ENCODE data around the gene DAPP1.
A peak's percentile ranks its signal among the peaks of the same experiment; 100 is the strongest.

Gene DAPP1

DNA sequence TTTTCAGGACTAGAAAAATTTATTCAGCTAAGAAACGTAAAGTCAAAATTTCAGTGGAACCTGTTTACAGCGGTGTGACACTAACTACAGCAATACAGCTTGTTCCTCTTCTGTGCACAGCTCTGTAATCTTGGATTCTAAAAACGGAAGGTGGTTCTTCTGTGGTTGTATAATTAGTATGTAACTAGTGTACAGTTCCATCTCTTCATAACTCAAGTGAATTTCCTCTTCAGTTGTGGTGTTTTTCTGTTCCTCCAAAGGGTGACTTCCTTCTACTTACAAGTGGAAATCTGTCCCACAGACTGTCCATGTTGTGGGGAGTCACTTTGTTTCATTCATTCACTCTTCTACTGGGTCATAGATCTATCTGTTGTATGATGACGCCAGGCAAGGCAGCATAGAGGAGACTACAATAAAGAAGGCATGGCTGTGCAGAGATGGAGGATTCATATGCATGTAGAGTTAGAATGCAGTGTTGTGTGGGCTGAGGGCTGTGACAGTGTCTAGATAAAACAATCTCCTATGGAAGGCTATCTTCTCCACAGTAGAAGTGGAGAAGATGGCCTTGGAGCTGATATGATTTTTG is 5.4 kb downstream of the DAPP1 start:
- no peak overlapping the region for H3K4me3 ChIP-seq (replicated peaks in 1 of 2; ENCODE audit: low read depth in 2 of 2, low read length in 2 of 2)
- no peak for DNase-seq (ENCODE audit: low read depth in 2 of 2)
- TF ChIP-seq, protein P1, sequence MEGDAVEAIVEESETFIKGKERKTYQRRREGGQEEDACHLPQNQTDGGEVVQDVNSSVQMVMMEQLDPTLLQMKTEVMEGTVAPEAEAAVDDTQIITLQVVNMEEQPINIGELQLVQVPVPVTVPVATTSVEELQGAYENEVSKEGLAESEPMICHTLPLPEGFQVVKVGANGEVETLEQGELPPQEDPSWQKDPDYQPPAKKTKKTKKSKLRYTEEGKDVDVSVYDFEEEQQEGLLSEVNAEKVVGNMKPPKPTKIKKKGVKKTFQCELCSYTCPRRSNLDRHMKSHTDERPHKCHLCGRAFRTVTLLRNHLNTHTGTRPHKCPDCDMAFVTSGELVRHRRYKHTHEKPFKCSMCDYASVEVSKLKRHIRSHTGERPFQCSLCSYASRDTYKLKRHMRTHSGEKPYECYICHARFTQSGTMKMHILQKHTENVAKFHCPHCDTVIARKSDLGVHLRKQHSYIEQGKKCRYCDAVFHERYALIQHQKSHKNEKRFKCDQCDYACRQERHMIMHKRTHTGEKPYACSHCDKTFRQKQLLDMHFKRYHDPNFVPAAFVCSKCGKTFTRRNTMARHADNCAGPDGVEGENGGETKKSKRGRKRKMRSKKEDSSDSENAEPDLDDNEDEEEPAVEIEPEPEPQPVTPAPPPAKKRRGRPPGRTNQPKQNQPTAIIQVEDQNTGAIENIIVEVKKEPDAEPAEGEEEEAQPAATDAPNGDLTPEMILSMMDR (IDR thresholded peaks at IDR 0.05; ENCODE audit: low read depth, low read length), result no peak

GRCh38 chr4:99822734-99823133 is 6.1 kb downstream of the DAPP1 start:
- DNase-seq (ENCODE audit: low read depth in 2 of 2), result no peak

GRCh38 chr4:99824070-99824599 is 7.5 kb downstream of the DAPP1 start:
- TF ChIP-seq, protein P1 (IDR thresholded peaks at IDR 0.05; ENCODE audit: low read depth, low read length), result no peak
- DNase-seq (ENCODE audit: low read depth in 2 of 2), result no peak
- H3K4me3 ChIP-seq (replicated peaks in 1 of 2; ENCODE audit: low read depth in 2 of 2, low read length in 2 of 2), result no peak overlapping the region

More at GRCh38 chr4:99822734-99823133, 6.1 kb downstream of the DAPP1 start:
- TF ChIP-seq, protein P1 (IDR thresholded peaks at IDR 0.05; ENCODE audit: low read depth, low read length), result no peak
- no peak overlapping the region for H3K4me3 ChIP-seq (replicated peaks in 1 of 2; ENCODE audit: low read depth in 2 of 2, low read length in 2 of 2)

GRCh38 chr4:99825272-99825671 is 8.6 kb downstream of the DAPP1 start:
- no peak for DNase-seq (ENCODE audit: low read depth in 2 of 2)
- TF ChIP-seq, protein P1 (IDR thresholded peaks at IDR 0.05; ENCODE audit: low read depth, low read length), result no peak
- H3K4me3 ChIP-seq (replicated peaks in 1 of 2; ENCODE audit: low read depth in 2 of 2, low read length in 2 of 2), result no peak overlapping the region

- no peak for DNase-seq (ENCODE audit: low read depth in 2 of 2)
- TF ChIP-seq, protein P1 (IDR thresholded peaks at IDR 0.05; ENCODE audit: low read depth, low read length), result no peak
- H3K4me3 ChIP-seq (replicated peaks in 1 of 2; ENCODE audit: low read depth in 2 of 2, low read length in 2 of 2), result no peak overlapping the region
Observed at GRCh38 chr4:99826016-99826415, 9.4 kb downstream of the DAPP1 start.

GRCh38 chr4:99827454-99827853 is 10.8 kb downstream of the DAPP1 start:
- TF ChIP-seq, protein P1 (IDR thresholded peaks at IDR 0.05; ENCODE audit: low read depth, low read length), result no peak
- peak in 1 of 2 donors; percentile 10 for DNase-seq (ENCODE audit: low read depth in 2 of 2)
- H3K4me3 ChIP-seq (replicated peaks in 1 of 2; ENCODE audit: low read depth in 2 of 2, low read length in 2 of 2), result no peak overlapping the region

- no peak overlapping the region for H3K4me3 ChIP-seq (replicated peaks in 1 of 2; ENCODE audit: low read depth in 2 of 2, low read length in 2 of 2)
- TF ChIP-seq, protein P1 (IDR thresholded peaks at IDR 0.05; ENCODE audit: low read depth, low read length), result no peak
- DNase-seq (ENCODE audit: low read depth in 2 of 2), result no peak
Observed at GRCh38 chr4:99827857-99828256, 11.2 kb downstream of the DAPP1 start.
